Measurements from ENCODE around the gene COL6A5.

DNA sequence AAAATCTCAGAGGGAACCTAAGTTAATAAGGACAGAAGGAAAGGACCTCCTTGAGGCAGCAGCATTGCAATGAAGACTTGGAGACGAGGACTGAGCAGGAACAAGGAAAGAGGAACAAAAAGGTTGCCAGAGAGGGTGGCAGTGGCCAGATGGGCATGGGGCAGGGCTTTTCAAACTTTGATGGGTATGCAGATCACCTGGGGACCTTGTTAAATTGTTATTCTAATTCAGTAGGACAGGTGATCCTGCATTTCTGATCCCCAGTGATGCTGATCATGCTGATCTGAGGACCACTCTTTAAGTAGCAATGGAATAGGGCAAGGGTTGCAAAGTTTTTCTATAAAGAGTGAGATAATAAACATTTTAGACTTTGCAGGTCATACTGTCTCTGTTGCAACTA, 182.6 kb downstream of the COL6A5 start:
- no peak for TF ChIP-seq POLR2A (IDR thresholded peaks at IDR 0.05)
- TF ChIP-seq, protein P1, sequence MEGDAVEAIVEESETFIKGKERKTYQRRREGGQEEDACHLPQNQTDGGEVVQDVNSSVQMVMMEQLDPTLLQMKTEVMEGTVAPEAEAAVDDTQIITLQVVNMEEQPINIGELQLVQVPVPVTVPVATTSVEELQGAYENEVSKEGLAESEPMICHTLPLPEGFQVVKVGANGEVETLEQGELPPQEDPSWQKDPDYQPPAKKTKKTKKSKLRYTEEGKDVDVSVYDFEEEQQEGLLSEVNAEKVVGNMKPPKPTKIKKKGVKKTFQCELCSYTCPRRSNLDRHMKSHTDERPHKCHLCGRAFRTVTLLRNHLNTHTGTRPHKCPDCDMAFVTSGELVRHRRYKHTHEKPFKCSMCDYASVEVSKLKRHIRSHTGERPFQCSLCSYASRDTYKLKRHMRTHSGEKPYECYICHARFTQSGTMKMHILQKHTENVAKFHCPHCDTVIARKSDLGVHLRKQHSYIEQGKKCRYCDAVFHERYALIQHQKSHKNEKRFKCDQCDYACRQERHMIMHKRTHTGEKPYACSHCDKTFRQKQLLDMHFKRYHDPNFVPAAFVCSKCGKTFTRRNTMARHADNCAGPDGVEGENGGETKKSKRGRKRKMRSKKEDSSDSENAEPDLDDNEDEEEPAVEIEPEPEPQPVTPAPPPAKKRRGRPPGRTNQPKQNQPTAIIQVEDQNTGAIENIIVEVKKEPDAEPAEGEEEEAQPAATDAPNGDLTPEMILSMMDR (IDR thresholded peaks at IDR 0.05) = no peak

All from ovary (tissue), 3 donors.